PC-9 (cell line): ENCODE results near the gene CHI3L1. TPM values are rescaled to one million over a fixed set of nuclear protein-coding genes. Genes with fewer than 3 reads are reported as not detected.

ENCODE experiments used
- BruUV-seq: library from RNA; stranded (reverse); fragments of 400-500 nt; replicated peaks from 2 replicates; lab custom pipeline; 2021; lab: Mats Ljungman, UMichigan
- CTCF ChIA-PET: fragments of 300-600 bp; sonication (Branson Sonifier 250); formaldehyde crosslinking; loops from one replicate; lab custom pipeline; 2022; ENCODE audit warnings: antibody characterized with exemption; lab: Charles Lee
- POLR2A ChIA-PET: fragments of 300-600 bp; sonication (Branson Sonifier 250); formaldehyde crosslinking; loops from one replicate; lab custom pipeline; 2022; ENCODE audit warnings: antibody characterized with exemption; ENCODE audit not compliant: unreplicated experiment; lab: Charles Lee
- DNase-seq, 2 experiments: peaks; one replicate each; pipeline versions ENCODE4 v3.0.0 to v3.0.0-alpha.2; 2015 to 2022; ENCODE audit warnings: mixed read lengths in 1 of 2
- H2AFZ ChIP-seq: fragments of 200-600 bp; sonication (generic); 2 replicates; pipeline ENCODE4 v1.8.1; 2017; ENCODE audit warnings: antibody characterized with exemption
- H3F3A ChIP-seq: fragments of 200-600 bp; sonication (generic); 2 replicates; pipeline ENCODE4 v1.8.1; 2017; ENCODE audit warnings: antibody characterized with exemption, mild to moderate bottlenecking, low read depth; ENCODE audit not compliant: insufficient read depth
- H3K27ac ChIP-seq: fragments of 200-600 bp; sonication (generic); 2 replicates; pipeline ENCODE4 v1.6.1; 2016; ENCODE audit warnings: mixed run types
- H3K27me3 ChIP-seq: fragments of 200-600 bp; sonication (generic); 2 replicates; pipeline ENCODE4 v1.6.1; 2016; ENCODE audit warnings: low read depth, mixed run types; ENCODE audit not compliant: insufficient read depth
- H3K36me3 ChIP-seq: fragments of 200-600 bp; sonication (generic); 2 replicates; pipeline ENCODE4 v1.6.1; 2016; ENCODE audit warnings: low read depth, mixed run types
- H3K4me1 ChIP-seq: fragments of 200-600 bp; sonication (generic); replicated peaks from 2 replicates; pipeline ENCODE4 v1.6.1; 2016; ENCODE audit warnings: mixed run types; ENCODE audit not compliant: insufficient read depth
- H3K4me2 ChIP-seq: fragments of 200-600 bp; sonication (generic); 2 replicates; pipeline ENCODE4 v1.6.1; 2017; ENCODE audit warnings: mixed run types
- H3K4me3 ChIP-seq: fragments of 200-600 bp; sonication (generic); 2 replicates; pipeline ENCODE4 v1.6.1; 2016; ENCODE audit warnings: mixed run types
- H3K79me2 ChIP-seq: fragments of 200-600 bp; sonication (generic); 2 replicates; pipeline ENCODE4 v1.6.1; 2017; ENCODE audit warnings: low read depth, mixed run types
- H3K9me2 ChIP-seq: fragments of 200-600 bp; sonication (generic); 2 replicates; pipeline ENCODE4 v1.8.1; 2017; ENCODE audit warnings: mild to moderate bottlenecking; ENCODE audit not compliant: insufficient read depth
- H3K9me3 ChIP-seq: fragments of 200-600 bp; sonication (generic); 2 replicates; pipeline ENCODE4 v1.8.1; 2016; ENCODE audit warnings: low read depth; ENCODE audit not compliant: insufficient read depth
- H4K20me1 ChIP-seq: fragments of 200-600 bp; sonication (generic); 2 replicates; pipeline ENCODE4 v1.8.1; 2017; ENCODE audit not compliant: insufficient read depth
- EZH2 ChIP-seq: fragments of 200-600 bp; sonication (generic); IDR thresholded peaks from 2 replicates; pipeline ENCODE4 v1.8.0; 2017; ENCODE audit warnings: antibody characterized with exemption, low read depth
- intact Hi-C: fragments of 100-400 bp; cut with micrococcal nuclease; formaldehyde crosslinking; loops from one replicate; pipeline ENCODE4 v1.10.0; 2022; ENCODE audit not compliant: unreplicated experiment
- total RNA-seq: library from RNA; stranded (reverse); gene quantifications from 2 replicates; pipeline ENCODE4 v1.2.3, GENCODE V29; 2021
- TF ChIP-seq, protein P1 (sequence below): fragments of 200-600 bp; sonication (generic); conservative IDR thresholded peaks from 2 replicates; pipeline ENCODE4 v1.6.1; 2017; ENCODE audit warnings: mixed run types, antibody characterized with exemption, mild to moderate bottlenecking, moderate library complexity

Gene CHI3L1
- total RNA-seq, 1 experiment from 2014 or later: not detected

DNA sequence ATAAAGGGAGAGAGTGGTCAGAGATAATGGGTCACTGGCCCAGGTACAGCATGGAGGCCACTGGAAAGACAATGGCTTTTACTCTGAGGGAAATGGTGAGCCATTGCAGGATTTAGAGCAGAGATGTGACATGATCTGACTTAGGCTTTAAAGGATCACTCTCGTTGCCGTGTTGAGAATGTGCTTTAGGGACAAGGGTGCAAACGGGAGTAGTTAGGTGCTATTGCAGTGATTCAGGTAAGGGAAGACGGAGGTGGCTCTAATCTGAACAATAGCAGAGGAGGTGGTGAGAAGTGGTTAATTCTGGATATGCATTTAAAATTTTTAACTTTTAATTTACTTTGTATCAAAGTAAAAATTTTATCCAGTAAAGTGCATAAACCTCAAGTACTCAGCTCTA, 49.2 kb downstream of the CHI3L1 start:
- Histone ChIP-seq H2AFZ (no peak overlapping the region), H3K4me2 (no peak overlapping the region), H3K9me2 (no peaks in the 10 kb centered on the region), H3K79me2 (peaks cover 24% of the 10 kb centered on the region), H3K36me3 (peaks cover 10% of the 10 kb centered on the region; the same call in 1 of the 2 replicates), H3F3A (peaks cover 48% of the 10 kb centered on the region), H3K4me1 (peaks cover 47% of the 10 kb centered on the region), H3K9me3 (no peaks in the 10 kb centered on the region), H4K20me1 (no peaks in the 10 kb centered on the region), H3K4me3 (no peak overlapping the region), H3K27ac (no peak overlapping the region), H3K27me3 (no peaks in the 10 kb centered on the region)
- ChIA-PET POLR2A (no interaction called here), CTCF (no interaction called here)
- intact Hi-C loops: no loop called here
- TF ChIP-seq, protein P1, sequence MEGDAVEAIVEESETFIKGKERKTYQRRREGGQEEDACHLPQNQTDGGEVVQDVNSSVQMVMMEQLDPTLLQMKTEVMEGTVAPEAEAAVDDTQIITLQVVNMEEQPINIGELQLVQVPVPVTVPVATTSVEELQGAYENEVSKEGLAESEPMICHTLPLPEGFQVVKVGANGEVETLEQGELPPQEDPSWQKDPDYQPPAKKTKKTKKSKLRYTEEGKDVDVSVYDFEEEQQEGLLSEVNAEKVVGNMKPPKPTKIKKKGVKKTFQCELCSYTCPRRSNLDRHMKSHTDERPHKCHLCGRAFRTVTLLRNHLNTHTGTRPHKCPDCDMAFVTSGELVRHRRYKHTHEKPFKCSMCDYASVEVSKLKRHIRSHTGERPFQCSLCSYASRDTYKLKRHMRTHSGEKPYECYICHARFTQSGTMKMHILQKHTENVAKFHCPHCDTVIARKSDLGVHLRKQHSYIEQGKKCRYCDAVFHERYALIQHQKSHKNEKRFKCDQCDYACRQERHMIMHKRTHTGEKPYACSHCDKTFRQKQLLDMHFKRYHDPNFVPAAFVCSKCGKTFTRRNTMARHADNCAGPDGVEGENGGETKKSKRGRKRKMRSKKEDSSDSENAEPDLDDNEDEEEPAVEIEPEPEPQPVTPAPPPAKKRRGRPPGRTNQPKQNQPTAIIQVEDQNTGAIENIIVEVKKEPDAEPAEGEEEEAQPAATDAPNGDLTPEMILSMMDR: no peak
- TF ChIP-seq EZH2: no peak
- DNase-seq: no peak
- no TSS peak for BruUV-seq

DNA sequence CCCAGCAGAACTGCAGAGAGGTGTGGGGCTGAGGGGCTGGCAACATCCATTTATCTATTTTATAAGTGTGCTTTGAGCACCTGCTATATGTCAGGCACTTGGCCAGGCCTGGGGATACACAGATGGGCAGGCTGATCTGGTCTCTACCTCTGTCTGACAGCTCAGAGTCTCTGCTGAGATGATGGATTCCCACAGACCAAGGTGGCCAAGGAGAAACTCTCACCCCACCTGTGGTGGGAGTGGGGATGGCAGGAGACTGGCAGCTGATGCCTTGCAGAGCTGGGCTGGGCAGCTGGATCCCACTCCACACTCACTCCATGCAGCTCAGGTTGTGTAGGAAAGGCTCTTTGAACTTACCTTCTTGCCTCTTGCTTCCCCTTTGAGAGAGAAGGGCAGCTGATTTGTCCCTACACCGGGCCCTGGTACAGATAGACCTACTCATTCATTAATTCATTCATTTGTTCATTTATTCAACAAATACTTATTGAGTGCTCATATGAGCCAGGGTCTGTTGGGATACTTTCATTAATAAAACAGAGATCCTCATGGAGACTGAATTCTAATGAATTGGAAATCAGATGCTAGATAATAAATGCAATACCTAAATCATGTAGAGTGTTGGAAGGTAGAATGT, 50.0 kb downstream of the CHI3L1 start:
- Histone ChIP-seq H3F3A (peaks cover 48% of the 10 kb centered on the region), H3K4me2 (peak overlapping the region; percentile 67), H2AFZ (no peak overlapping the region), H3K36me3 (peaks cover 5% of the 10 kb centered on the region; the same call in 1 of the 2 replicates), H4K20me1 (no peaks in the 10 kb centered on the region), H3K79me2 (peaks cover 24% of the 10 kb centered on the region), H3K27ac (peak overlapping the region; percentile 82), H3K9me3 (no peaks in the 10 kb centered on the region), H3K9me2 (no peaks in the 10 kb centered on the region), H3K27me3 (no peaks in the 10 kb centered on the region), H3K4me1 (peaks cover 54% of the 10 kb centered on the region), H3K4me3 (peak overlapping the region; percentile 14; the same call in 1 of the 2 replicates)
- ChIA-PET CTCF (no interaction called here), POLR2A (no interaction called here)
- TF ChIP-seq EZH2: no peak
- TF ChIP-seq, protein P1: peak; percentile 40; the same call in 1 of the 2 replicates
- no TSS peak for BruUV-seq
- intact Hi-C loops: no loop called here
- no peak for DNase-seq

DNA sequence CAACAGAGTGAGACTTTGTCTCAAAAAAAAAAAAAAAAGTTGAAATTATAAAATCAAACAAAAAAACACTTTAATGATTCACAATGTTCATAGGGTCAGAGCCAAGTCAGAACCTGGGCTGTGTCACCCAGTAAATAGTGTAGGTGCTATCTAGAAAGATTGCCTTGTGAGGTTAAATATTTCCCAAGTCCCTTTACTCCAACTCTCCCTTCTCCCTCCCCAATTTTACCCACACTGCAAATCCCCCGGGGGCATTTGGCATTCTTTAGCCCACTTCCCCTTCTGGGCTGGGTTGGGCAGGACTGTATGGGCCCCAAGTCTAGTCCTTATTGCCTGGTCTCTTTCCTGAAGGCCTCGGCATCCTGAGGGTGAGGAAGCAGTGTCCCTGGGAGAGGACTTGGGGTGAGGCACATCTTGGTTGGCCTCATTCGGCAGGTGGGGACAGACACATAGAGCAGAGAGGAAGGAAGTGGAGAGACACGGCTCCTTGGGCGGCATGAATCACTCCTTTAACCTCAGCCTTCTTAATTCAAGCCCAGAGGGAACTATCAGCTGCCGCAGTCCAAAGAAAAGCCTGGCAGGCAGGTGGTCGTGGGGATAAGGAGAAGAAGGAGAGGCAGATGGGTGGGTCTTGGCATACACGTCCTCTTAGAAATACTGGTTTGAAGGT, 50.7 kb downstream of the CHI3L1 start:
- BruUV-seq: no TSS peak
- Histone ChIP-seq H3K4me1 (peaks cover 57% of the 10 kb centered on the region), H3K79me2 (peaks cover 24% of the 10 kb centered on the region), H4K20me1 (no peaks in the 10 kb centered on the region), H3K9me2 (no peaks in the 10 kb centered on the region), H3K4me2 (peak overlapping the region; percentile 67), H3K4me3 (peak overlapping the region; percentile 14; the same call in 1 of the 2 replicates), H3F3A (peaks cover 52% of the 10 kb centered on the region), H3K9me3 (no peaks in the 10 kb centered on the region), H3K27me3 (no peaks in the 10 kb centered on the region), H3K36me3 (peaks cover 5% of the 10 kb centered on the region; the same call in 1 of the 2 replicates), H3K27ac (peak overlapping the region; percentile 82), H2AFZ (peak overlapping the region; percentile 67; the same call in 1 of the 2 replicates)
- ChIA-PET POLR2A (no interaction called here), CTCF (no interaction called here)
- DNase-seq: peak; percentile 52 to 73
- no peak for TF ChIP-seq EZH2
- TF ChIP-seq, protein P1: no peak
- intact Hi-C loops: loop anchor here (2.0 kb wide), 1 partner anchor 17 kb away; no protein-coding TSS in a partner anchor
